Measurements from ENCODE around the gene GPR152.

Gene GPR152

DNA sequence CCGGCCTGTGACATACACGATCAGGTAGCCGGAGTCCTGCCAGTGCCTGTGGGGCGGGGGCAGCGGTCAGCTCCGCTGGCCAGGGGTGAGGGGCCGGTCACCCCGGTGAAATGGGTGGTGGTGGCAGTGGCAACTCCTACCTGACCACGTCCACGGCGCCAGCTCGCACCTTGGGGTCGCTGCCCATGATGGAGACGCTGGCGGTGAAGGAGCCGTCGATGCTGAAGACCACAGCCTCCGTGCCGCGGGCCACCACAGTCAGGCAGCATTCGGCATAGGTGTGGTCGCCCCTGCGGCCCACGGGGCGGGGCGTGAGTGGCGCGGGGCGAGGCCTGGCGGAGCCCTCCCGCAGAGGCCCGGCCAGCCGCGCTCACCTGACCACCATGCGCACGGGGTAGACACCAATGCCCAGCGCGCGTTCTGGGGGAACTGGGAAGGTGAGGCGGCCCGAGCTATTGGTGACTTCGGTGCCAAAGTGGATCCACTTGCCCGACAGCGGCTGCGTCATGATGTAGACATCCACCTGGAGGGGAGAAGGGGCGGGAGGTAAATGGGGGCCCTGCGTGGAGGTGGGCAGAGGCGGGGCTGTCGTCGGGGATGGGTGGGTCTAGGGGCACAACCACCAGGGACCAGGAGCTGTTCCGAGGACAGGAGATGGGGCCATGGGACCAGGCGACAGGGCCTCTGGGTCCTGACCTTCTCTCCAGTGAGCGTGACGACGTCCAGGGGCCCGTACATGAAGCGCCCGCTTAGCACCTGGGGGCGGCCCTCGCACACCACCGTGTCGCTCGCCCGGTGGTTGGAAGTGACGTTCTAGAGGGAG, 41.2 kb upstream of the GPR152 start:
- POLR2A ChIA-PET: no interaction called here
- TF ChIP-seq, protein P1, sequence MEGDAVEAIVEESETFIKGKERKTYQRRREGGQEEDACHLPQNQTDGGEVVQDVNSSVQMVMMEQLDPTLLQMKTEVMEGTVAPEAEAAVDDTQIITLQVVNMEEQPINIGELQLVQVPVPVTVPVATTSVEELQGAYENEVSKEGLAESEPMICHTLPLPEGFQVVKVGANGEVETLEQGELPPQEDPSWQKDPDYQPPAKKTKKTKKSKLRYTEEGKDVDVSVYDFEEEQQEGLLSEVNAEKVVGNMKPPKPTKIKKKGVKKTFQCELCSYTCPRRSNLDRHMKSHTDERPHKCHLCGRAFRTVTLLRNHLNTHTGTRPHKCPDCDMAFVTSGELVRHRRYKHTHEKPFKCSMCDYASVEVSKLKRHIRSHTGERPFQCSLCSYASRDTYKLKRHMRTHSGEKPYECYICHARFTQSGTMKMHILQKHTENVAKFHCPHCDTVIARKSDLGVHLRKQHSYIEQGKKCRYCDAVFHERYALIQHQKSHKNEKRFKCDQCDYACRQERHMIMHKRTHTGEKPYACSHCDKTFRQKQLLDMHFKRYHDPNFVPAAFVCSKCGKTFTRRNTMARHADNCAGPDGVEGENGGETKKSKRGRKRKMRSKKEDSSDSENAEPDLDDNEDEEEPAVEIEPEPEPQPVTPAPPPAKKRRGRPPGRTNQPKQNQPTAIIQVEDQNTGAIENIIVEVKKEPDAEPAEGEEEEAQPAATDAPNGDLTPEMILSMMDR (IDR thresholded peaks at IDR 0.05; ENCODE audit: insufficient read depth, low read length, missing control alignments): no peak
- CTCF ChIA-PET: no interaction called here
- no peak overlapping the region for H3K4me3 ChIP-seq (ENCODE audit: low read depth, low read length)
- no peak for DNase-seq (ENCODE audit: low read depth, low spot score)

DNA sequence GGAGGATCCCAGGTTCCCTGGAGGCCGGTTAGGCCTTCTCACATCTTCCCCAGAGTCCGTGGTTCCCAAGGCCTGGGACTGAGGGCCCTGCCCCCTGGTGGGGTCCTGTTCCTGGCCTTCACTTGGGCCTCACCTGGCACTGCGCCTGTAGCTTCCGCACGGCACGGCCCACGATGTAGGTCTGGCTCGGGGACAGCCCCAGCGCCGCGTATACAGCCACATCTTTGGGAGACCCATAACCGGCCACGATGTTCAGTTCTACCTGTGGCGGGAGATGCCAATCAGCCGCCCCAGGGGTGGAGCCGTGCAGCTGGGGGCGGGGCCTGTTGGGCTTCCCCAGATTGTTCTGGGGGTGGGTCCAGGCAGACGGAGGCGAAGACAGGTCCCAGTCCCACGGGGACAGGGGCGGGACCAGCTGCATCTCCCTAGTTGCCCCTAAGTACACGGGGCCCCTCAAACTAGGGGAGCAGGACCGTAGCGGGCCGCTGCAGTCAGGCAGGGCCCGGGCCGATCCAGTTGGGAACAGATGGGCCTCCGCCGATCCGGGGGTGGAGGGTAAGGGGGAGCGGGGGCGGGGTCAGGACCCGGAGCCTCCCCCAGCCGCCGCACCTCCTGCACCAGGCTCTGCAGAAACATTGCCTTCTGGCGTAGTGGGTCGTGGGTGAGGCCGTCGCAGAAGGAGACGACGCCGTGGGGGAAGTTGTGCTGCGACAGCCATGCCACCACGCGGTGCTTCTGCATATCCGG, 40.4 kb upstream of the GPR152 start:
- no peak overlapping the region for H3K4me3 ChIP-seq (ENCODE audit: low read depth, low read length)
- CTCF ChIA-PET: interaction anchor here (0.9 kb wide), 1 partner anchor 147 kb away, joined by 3 read pairs; no protein-coding TSS in a partner anchor
- POLR2A ChIA-PET: no interaction called here
- no peak for DNase-seq (ENCODE audit: low read depth, low spot score)
- TF ChIP-seq, protein P1 (IDR thresholded peaks at IDR 0.05; ENCODE audit: insufficient read depth, low read length, missing control alignments): no peak

DNA sequence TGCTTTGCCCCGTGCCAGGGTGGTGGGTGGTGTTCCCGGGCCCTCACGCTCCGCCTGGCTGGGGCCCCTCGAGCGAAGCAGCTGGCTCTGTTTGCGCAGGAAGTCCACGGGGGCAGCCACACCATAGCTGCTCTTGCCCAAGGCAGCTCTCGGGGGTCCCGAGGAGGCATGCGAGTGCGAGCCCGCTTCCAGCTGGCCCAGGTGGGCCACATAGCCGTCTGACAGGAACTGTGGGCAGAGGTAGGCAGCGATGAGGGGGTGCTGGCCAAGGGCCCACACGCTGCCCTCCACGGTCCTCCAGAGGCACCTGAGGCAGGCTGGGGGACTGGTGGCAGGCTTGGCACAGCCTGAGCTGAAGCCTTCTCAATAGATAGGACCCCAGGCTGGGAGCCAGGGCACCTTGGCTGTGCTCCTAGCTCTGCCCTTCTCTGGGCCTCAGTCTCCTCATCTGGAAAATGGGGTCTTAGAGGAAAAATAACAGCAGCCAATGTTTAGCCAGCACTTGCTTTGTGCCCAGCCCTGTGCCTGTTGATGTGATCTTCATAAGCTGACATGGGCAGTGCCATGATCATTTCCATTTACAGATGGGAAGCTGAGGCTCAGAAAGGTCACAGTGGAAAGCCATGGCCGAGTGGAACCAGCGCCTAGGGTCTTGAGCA, 39.7 kb upstream of the GPR152 start:
- H3K4me3 ChIP-seq (ENCODE audit: low read depth, low read length): no peak overlapping the region
- ChIA-PET CTCF (interaction anchor here (0.9 kb wide), 1 partner anchor 146 kb away, joined by 3 read pairs; no protein-coding TSS in a partner anchor), POLR2A (interaction anchor here (1.5 kb wide), 1 partner anchor 9 kb away, joined by 7 read pairs; the partner anchor contains the start of gene AIP)
- DNase-seq (ENCODE audit: low read depth, low spot score): no peak
- TF ChIP-seq, protein P1 (IDR thresholded peaks at IDR 0.05; ENCODE audit: insufficient read depth, low read length, missing control alignments): no peak

DNA sequence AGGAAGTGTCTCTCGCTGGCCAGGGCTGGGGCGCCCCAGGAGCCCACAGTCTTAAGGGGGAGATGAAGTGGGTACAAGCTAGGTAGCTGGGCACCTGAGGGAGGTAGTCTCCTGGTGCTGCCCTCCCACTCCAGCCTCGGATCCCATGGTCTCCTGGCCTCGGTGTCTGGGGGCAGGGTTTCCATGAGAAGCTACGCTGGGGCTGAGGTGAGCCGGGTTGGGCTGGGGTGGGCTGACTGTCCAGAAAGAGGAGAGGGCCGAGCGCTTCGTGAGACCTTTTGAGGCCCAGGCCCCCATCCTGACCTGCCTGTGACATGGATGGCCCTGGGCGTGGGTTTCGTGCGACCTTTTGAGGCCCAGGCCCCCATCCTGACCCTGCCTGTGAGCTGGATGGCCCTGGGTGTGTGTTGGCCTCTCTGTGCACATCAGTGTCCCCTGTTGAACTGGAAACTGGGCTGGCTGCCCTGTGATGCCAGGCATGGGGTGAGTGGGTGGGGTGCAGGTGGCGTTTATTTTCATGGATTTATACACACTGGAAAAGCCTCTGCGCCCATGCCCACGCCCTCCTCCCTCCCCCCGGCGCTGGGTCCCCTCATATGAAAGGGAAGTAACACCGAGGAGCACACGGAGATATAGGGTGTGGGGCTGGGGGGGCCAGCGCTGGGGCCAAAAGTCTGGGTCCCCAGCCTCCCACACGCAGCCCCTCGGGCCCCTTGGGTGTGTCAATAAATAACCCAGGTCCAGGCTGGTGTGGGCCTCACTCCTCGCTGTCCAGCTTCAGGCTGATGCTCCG, 38.9 kb upstream of the GPR152 start:
- no peak for DNase-seq (ENCODE audit: low read depth, low spot score)
- H3K4me3 ChIP-seq (ENCODE audit: low read depth, low read length): no peak overlapping the region
- TF ChIP-seq, protein P1 (IDR thresholded peaks at IDR 0.05; ENCODE audit: insufficient read depth, low read length, missing control alignments): no peak
- CTCF ChIA-PET: interaction anchor here (0.9 to 1.3 kb wide), 2 partner anchors 14 to 140 kb away, joined by 3 read pairs; partner anchors contain the start of gene PITPNM1
- POLR2A ChIA-PET: interaction anchor here (1.5 kb wide), 1 partner anchor 9 kb away, joined by 7 read pairs; the partner anchor contains the start of gene AIP

DNA sequence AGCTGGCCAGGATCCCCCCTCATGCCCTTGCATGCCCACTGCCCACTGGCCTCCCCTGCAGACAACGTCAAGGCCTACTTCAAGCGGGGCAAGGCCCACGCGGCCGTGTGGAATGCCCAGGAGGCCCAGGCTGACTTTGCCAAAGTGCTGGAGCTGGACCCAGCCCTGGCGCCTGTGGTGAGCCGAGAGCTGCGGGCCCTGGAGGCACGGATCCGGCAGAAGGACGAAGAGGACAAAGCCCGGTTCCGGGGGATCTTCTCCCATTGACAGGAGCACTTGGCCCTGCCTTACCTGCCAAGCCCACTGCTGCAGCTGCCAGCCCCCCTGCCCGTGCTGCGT, 38.2 kb upstream of the GPR152 start:
- H3K4me3 ChIP-seq (ENCODE audit: low read depth, low read length): no peak overlapping the region
- TF ChIP-seq, protein P1 (IDR thresholded peaks at IDR 0.05; ENCODE audit: insufficient read depth, low read length, missing control alignments): no peak
- ChIA-PET POLR2A (interaction anchor here (0.6 to 1.5 kb wide), 3 partner anchors 8 to 59 kb away, joined by 3 to 7 read pairs (median 4); partner anchors contain the start of gene AIP), CTCF (interaction anchor here (0.9 to 1.3 kb wide), 2 partner anchors 15 to 139 kb away, joined by 3 read pairs; partner anchors contain the start of gene PITPNM1)
- no peak for DNase-seq (ENCODE audit: low read depth, low spot score)
